HG03066 (cell line): ENCODE measurements around the gene LMO1.

ENCODE experiments used
- ATAC-seq: cut with Tn5 transposase; IDR thresholded peaks from one replicate; pipeline ENCODE4 v1.9.1; 2021; ENCODE audit warnings: low read depth; ENCODE audit not compliant: unreplicated experiment

Gene LMO1

DNA sequence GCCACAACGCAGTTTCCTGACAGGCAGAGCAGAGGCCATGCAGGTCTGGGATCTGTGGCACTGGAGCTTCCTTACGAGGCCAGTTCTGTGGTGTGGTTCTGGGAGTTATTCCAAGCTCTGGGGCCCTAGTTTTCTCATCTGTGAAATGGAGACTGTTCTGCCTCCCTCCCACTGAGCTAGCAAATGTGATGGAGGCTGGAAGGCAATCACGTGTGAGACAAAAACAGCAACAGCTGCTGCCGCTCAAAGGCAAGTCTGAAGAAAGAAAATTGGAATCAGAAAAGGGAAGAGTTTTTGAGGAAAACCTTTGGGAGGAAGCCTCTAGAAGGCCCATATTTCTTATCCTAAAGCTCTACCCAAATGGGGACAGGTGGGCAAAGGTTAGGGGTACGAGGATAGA, 86.5 kb downstream of the LMO1 start:
- no peak for ATAC-seq
